ENCODE data around the gene OPRL1.

OPRL1 gene

DNA sequence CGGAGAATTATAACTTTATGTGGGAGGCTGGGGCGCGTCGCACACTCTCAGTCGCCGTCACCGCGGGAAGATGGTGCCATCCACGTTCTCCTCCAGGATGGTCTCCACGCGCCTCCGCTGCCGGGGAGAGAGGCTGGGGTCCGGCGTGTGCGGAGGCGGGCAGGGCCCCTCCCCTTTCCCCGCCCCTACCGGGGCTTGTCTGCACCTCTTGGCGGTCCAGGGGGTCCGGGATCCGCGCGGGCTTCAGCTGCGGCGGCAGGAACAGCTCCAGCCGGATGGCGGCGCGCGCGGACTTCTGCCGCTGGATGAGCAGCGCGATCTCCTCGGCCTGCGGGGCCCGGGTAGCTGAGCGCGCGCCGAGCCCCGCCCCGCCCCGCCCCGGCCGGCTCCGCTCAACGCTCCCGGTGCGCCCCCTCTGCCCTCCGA, 3.5 kb downstream of the OPRL1 start:
- Histone ChIP-seq H3K27ac (ENCODE audit: low read depth, low read length) (no peak overlapping the region), H3K23ac (ENCODE audit: low read length) (no peak overlapping the region), H3K4me3 (ENCODE audit: low read depth, low read length) (peak overlapping the region; percentile 67), H2AFZ (ENCODE audit: insufficient read depth, low read length, poor library complexity) (peak overlapping the region; percentile 66), H3K9ac (ENCODE audit: low read length) (no peak overlapping the region), H2AK5ac (ENCODE audit: low read length) (no peak overlapping the region), H3K18ac (ENCODE audit: low read length) (no peak overlapping the region), H3K4me1 (ENCODE audit: control insufficient read depth in 1 of 2, insufficient read depth in 2 of 2, low read length in 2 of 2) (peaks cover 14 to 23% of the 10 kb centered on the region in 2 experiments), H4K8ac (ENCODE audit: low read depth, low read length) (no peak overlapping the region), H2BK120ac (ENCODE audit: insufficient read depth, low read length, poor library complexity) (no peak overlapping the region), H4K12ac (ENCODE audit: low read depth, low read length) (no peak overlapping the region), H3K4me2 (ENCODE audit: low read length) (peak overlapping the region; percentile 91), H3K79me1 (ENCODE audit: low read length) (peaks cover 11% of the 10 kb centered on the region), H3K79me2 (ENCODE audit: control insufficient read depth, insufficient read depth, low read length, poor library complexity) (peaks cover 10% of the 10 kb centered on the region), H2BK12ac (ENCODE audit: low read length) (no peak overlapping the region), H2BK5ac (ENCODE audit: low read depth, low read length, poor library complexity) (no peak overlapping the region), H3K36me3 (ENCODE audit: control insufficient read depth in 1 of 2, insufficient read depth in 2 of 2, low read length in 2 of 2) (no peaks in the 10 kb centered on the region), H3K27me3 (ENCODE audit: insufficient read depth, low read length) (peaks cover 28% of the 10 kb centered on the region), H3K4ac (ENCODE audit: low read depth, low read length) (no peak overlapping the region), H3K14ac (ENCODE audit: low read length) (no peak overlapping the region), H4K91ac (ENCODE audit: low read depth, low read length) (no peak overlapping the region), H3K9me3 (ENCODE audit: insufficient read depth, low read depth, low read length) (peaks cover 9% of the 10 kb centered on the region)
- DNase-seq, result peak; percentile 49 to 71
- WGBS (ENCODE audit: extremely low coverage, insufficient coverage, insufficient read length), result no CpG with 5 or more reads among the region's 52 CpGs

DNA sequence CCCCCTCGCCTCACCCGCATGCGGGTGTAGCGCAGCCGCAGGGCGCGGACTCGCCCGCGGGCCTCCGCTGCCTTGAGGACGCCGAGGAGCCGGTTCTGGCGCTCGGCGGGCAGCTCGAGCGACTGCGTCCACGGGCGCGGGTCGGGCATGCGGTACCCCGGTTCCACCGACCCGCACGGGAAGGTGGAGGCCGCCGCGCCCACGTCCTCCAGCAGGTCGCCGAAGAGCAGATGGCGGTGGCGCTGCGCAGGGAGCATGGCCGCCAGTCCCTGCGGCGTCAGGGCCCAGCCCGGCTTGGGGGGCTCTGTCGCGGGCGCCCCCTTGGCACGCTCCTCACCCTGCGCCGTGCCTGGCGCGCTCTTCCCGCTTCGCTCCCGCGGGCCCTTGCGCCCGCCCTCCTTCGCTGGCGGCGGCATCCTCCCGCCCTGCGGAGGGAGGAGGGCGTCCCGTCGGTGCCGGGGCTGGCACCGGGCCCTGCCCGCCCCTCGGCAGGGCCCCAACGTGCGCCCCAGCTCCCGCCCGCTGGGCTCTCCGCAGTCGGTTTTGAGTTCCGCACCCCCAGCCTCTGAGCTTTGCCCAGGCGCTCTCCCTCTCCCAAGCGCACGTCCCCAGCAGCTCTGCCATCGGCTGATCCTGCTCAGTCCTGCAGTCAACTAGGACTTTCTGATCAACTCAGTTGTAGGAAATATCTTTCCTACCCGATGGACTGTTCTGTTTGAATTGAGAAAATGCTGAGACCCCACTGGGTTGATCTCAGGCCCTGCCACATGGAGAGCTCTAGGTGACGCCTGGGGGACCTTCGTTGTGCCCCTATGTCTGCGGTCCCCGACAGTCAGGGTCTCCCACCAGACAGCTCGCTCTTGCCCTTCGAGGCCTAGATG, 4.2 kb downstream of the OPRL1 start, which contains the start of gene LKAAEAR1:
Gene LKAAEAR1 (minus strand): TSS at position 595 of the 881 bp plus-strand sequence. CDS start 179 bp downstream, at position 416.
- no peaks in the 10 kb centered on the region for H3K36me3 ChIP-seq (ENCODE audit: control insufficient read depth in 1 of 2, insufficient read depth in 2 of 2, low read length in 2 of 2)
- no peak within 1 kb of the TSS for H3K9ac ChIP-seq (ENCODE audit: low read length)
- no peak within 1 kb of the TSS for H3K18ac ChIP-seq (ENCODE audit: low read length)
- H3K79me2 ChIP-seq (ENCODE audit: control insufficient read depth, insufficient read depth, low read length, poor library complexity), result peaks cover 8% of the 10 kb centered on the region
- peaks cover 9% of the 10 kb centered on the region for H3K9me3 ChIP-seq (ENCODE audit: insufficient read depth, low read depth, low read length)
- peaks cover 10% of the 10 kb centered on the region for H3K79me1 ChIP-seq (ENCODE audit: low read length)
- no peak within 1 kb of the TSS for H3K4ac ChIP-seq (ENCODE audit: low read depth, low read length)
- DNase-seq, result no peak
- H4K12ac ChIP-seq (ENCODE audit: low read depth, low read length), result peak within 1 kb of the TSS; percentile 16
- H3K4me2 ChIP-seq (ENCODE audit: low read length), result peak within 1 kb of the TSS; percentile 91
- no peak within 1 kb of the TSS for H4K8ac ChIP-seq (ENCODE audit: low read depth, low read length)
- H2BK12ac ChIP-seq (ENCODE audit: low read length), result no peak within 1 kb of the TSS
- H2AK5ac ChIP-seq (ENCODE audit: low read length), result no peak within 1 kb of the TSS
- peak within 1 kb of the TSS; percentile 66 for H2AFZ ChIP-seq (ENCODE audit: insufficient read depth, low read length, poor library complexity)
- H3K23ac ChIP-seq (ENCODE audit: low read length), result no peak within 1 kb of the TSS
- no peak within 1 kb of the TSS for H3K14ac ChIP-seq (ENCODE audit: low read length)
- peak within 1 kb of the TSS; percentile 67 for H3K4me3 ChIP-seq (ENCODE audit: low read depth, low read length)
- no peak within 1 kb of the TSS for H4K91ac ChIP-seq (ENCODE audit: low read depth, low read length)
- H3K27ac ChIP-seq (ENCODE audit: low read depth, low read length), result no peak within 1 kb of the TSS
- no peak within 1 kb of the TSS for H2BK120ac ChIP-seq (ENCODE audit: insufficient read depth, low read length, poor library complexity)
- H3K27me3 ChIP-seq (ENCODE audit: insufficient read depth, low read length), result peaks cover 28% of the 10 kb centered on the region
- peaks cover 12 to 18% of the 10 kb centered on the region in 2 experiments for H3K4me1 ChIP-seq (ENCODE audit: control insufficient read depth in 1 of 2, insufficient read depth in 2 of 2, low read length in 2 of 2)
- no peak within 1 kb of the TSS for H2BK5ac ChIP-seq (ENCODE audit: low read depth, low read length, poor library complexity)
- WGBS (ENCODE audit: extremely low coverage, insufficient coverage, insufficient read length), result no CpG with 5 or more reads among the region's 86 CpGs

DNA sequence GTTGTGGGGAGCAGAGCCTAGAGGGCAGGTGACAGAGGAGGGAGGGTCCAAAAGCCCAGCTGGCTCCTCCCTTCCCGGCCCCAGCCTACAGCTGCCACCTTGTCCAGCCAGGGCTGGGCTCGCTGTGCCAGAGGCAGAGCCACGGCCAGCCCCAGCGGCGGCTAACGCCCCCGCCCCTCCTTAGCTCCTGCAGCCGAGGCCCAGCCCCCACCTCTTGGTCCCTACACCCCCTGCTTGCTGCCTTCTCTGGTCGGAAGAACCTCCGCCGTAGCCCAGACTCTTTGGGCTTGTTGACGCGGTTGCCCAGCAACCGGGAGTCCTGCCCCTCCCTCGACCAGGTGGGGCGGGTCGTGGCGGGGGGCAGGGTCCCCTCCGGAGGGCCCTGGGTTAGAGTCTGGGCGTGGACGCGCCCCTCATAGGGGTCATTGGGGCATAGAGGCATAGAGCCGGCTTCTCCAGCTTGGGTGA, 4.8 kb downstream of the OPRL1 start:
- Histone ChIP-seq H3K9ac (ENCODE audit: low read length) (no peak overlapping the region), H3K36me3 (ENCODE audit: control insufficient read depth in 1 of 2, insufficient read depth in 2 of 2, low read length in 2 of 2) (no peaks in the 10 kb centered on the region), H2AK5ac (ENCODE audit: low read length) (no peak overlapping the region), H3K23ac (ENCODE audit: low read length) (no peak overlapping the region), H3K4me1 (ENCODE audit: control insufficient read depth in 1 of 2, insufficient read depth in 2 of 2, low read length in 2 of 2) (peaks cover 10 to 16% of the 10 kb centered on the region in 2 experiments), H3K4me2 (ENCODE audit: low read length) (no peak overlapping the region), H2AFZ (ENCODE audit: insufficient read depth, low read length, poor library complexity) (no peak overlapping the region), H3K27ac (ENCODE audit: low read depth, low read length) (no peak overlapping the region), H4K12ac (ENCODE audit: low read depth, low read length) (no peak overlapping the region), H3K4ac (ENCODE audit: low read depth, low read length) (no peak overlapping the region), H3K27me3 (ENCODE audit: insufficient read depth, low read length) (peaks cover 28% of the 10 kb centered on the region), H4K91ac (ENCODE audit: low read depth, low read length) (no peak overlapping the region), H3K9me3 (ENCODE audit: insufficient read depth, low read depth, low read length) (peaks cover 9% of the 10 kb centered on the region), H2BK5ac (ENCODE audit: low read depth, low read length, poor library complexity) (no peak overlapping the region), H3K18ac (ENCODE audit: low read length) (no peak overlapping the region), H2BK120ac (ENCODE audit: insufficient read depth, low read length, poor library complexity) (no peak overlapping the region), H3K79me1 (ENCODE audit: low read length) (peaks cover 3% of the 10 kb centered on the region), H3K14ac (ENCODE audit: low read length) (no peak overlapping the region), H3K79me2 (ENCODE audit: control insufficient read depth, insufficient read depth, low read length, poor library complexity) (peaks cover 3% of the 10 kb centered on the region), H2BK12ac (ENCODE audit: low read length) (no peak overlapping the region), H3K4me3 (ENCODE audit: low read depth, low read length) (no peak overlapping the region), H4K8ac (ENCODE audit: low read depth, low read length) (no peak overlapping the region)
- no CpG with 5 or more reads among the region's 23 CpGs for WGBS (ENCODE audit: extremely low coverage, insufficient coverage, insufficient read length)
- no peak for DNase-seq

DNA sequence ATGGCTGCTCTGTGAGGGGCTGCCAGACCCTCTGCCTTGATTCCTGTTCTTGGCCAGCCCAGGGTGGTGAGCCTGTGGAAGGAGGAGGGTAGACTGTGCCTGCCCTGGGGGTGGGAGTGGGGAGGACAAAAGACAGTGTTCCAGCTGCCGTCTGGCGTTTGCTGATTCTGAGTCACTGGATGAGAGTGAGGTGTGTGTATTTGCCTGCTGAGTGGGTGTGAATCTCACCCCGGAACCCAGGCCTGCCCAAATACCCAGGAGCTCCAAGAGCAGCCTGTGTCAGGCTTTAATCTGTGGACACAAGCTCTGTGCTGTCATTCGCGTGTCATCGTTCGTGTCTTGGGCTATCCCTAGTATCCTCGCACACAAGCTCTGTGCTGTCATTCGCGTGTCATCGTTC, 6.9 kb downstream of the OPRL1 start:
- Histone ChIP-seq H3K36me3 (ENCODE audit: control insufficient read depth in 1 of 2, insufficient read depth in 2 of 2, low read length in 2 of 2) (no peaks in the 10 kb centered on the region), H3K27me3 (ENCODE audit: insufficient read depth, low read length) (peaks cover 24% of the 10 kb centered on the region), H4K12ac (ENCODE audit: low read depth, low read length) (no peak overlapping the region), H3K9me3 (ENCODE audit: insufficient read depth, low read depth, low read length) (peaks cover 9% of the 10 kb centered on the region), H3K4me1 (ENCODE audit: control insufficient read depth in 1 of 2, insufficient read depth in 2 of 2, low read length in 2 of 2) (peaks cover 10 to 15% of the 10 kb centered on the region in 2 experiments), H3K4me3 (ENCODE audit: low read depth, low read length) (no peak overlapping the region), H3K9ac (ENCODE audit: low read length) (no peak overlapping the region), H3K4me2 (ENCODE audit: low read length) (no peak overlapping the region), H2AFZ (ENCODE audit: insufficient read depth, low read length, poor library complexity) (no peak overlapping the region), H4K91ac (ENCODE audit: low read depth, low read length) (no peak overlapping the region), H3K18ac (ENCODE audit: low read length) (no peak overlapping the region), H2BK12ac (ENCODE audit: low read length) (no peak overlapping the region), H3K79me2 (ENCODE audit: control insufficient read depth, insufficient read depth, low read length, poor library complexity) (no peaks in the 10 kb centered on the region), H3K27ac (ENCODE audit: low read depth, low read length) (no peak overlapping the region), H3K23ac (ENCODE audit: low read length) (no peak overlapping the region), H2BK120ac (ENCODE audit: insufficient read depth, low read length, poor library complexity) (no peak overlapping the region), H2BK5ac (ENCODE audit: low read depth, low read length, poor library complexity) (no peak overlapping the region), H3K79me1 (ENCODE audit: low read length) (no peaks in the 10 kb centered on the region), H3K4ac (ENCODE audit: low read depth, low read length) (no peak overlapping the region), H4K8ac (ENCODE audit: low read depth, low read length) (no peak overlapping the region), H3K14ac (ENCODE audit: low read length) (no peak overlapping the region), H2AK5ac (ENCODE audit: low read length) (no peak overlapping the region)
- no peak for DNase-seq
- WGBS (ENCODE audit: extremely low coverage, insufficient coverage, insufficient read length), result no CpG with 5 or more reads among the region's 11 CpGs
